SKM-1 (cell line): ENCODE results near the gene ANKRD11.
"Not testable (repeated sequence)": the region's sequence is repeated elsewhere in the genome, so short reads cannot be mapped to it uniquely, and the experiment has no call there.

Experiments used
- DNase-seq: peaks from one replicate; lab custom pipeline; 2025; ENCODE audit not compliant: unreplicated experiment; lab: John Stamatoyannopoulos, UW

Gene ANKRD11

DNA sequence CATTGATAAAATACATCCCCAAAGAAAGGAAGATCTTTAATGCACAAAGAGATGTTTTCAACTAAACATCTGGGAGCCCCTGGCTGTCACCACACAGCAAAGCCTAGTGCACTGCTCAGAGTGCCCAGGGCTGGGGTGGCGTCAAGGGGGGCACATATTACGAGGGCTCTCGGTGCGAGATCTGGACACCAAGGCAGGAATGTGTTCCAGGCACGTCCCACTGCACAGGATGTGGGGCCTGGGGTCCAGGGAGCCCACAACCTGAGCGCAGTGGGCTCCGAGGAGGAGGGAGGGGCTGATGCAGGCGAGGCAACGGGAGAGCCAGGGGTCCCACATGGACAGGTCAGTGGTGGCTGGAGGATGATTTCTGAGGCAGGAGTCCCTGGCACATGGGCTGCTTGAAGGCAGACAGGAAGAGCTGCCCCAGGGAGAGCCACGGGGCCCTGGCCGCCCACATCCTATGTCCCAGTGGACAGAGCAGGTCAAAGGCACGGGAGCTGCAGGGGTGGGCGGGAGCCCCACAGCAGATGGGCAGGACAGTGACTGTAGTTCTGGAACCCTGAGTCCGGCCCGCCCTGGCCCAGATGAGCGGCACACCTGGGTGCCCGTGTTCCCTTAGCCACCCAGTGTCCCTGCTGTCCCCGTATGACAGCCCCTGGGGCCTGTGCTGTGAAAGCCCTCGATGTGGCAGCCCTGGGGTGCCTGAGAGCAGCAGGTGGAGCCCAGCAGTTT, 216.5 kb downstream of the ANKRD11 start:
- no peak for DNase-seq

- no peak for DNase-seq
Observed at GRCh38 chr16:89272631-89273030, 217.7 kb downstream of the ANKRD11 start.

DNA sequence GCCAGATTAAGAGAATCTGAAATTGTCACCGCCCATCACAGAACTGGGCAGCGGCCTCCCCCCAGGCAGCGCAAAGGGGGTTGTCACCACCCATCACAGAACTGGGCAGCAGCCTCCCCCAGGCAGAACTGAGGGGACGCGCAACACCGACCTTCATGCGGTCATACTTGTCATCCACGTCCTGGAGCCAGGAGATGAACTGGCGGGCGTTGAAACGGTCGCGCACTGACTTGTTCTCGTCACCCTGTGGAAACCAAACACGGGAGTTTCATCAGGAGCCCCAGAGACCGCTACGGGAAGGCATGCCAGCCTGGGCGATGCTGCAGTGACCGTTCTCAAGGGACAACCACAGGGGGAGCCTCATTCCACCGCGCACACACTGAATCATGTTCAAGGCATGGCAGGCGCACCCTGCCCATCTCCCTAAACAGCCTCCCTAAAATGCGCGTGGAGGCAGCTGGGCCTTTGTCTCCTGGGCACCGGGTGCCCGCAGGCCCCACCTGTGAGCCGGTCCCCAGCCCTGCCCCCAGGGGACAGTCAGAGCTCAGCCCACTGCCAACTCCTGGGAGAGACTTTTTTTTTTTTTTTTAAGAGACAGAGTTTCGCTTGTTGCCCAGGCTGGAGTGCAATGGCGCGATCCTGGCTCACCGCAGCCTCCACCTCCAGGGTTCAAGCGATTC, 219.6 kb downstream of the ANKRD11 start:
- DNase-seq = no peak

DNA sequence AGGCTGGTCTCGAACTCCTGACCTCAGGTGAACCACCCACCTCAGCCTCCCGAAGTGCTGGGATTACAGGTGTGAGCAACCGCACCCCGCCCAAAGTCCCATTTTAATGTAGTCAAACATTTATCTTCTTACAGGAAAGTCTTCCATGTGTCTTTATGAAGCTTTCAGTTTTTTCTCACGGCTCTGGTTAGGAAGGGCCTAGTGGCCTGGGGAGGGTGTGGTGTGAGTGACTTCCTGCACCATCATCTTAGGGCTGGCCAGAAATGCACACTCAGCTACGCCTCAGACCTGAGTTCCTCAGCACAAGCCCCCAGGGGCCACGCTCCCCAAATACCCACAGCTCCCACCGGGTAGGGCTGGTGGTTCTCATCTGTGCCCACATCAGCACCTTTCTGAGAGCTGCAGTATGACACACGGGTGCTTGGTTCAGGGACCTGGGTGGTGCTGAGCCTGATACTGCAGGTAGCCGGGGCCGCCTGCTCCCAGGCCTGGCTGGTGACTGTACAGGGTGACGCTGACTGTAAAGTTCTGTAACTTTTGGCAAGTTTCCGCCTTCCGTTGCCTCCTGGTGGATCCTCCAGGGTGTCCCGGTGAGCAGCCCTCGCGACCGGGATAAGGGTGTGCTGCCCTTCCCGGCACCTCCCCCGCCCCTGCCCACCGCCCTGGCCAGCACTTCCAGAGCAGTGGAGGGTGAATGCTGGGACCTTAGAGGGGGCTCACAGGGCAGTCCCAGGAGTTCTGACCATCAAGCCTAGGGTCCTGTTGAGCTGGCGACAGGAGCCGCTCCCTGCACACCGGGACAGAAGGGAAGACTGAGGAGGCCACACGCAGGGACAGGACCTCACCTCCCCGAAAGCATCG, 220.3 kb downstream of the ANKRD11 start:
- DNase-seq = no peak

DNA sequence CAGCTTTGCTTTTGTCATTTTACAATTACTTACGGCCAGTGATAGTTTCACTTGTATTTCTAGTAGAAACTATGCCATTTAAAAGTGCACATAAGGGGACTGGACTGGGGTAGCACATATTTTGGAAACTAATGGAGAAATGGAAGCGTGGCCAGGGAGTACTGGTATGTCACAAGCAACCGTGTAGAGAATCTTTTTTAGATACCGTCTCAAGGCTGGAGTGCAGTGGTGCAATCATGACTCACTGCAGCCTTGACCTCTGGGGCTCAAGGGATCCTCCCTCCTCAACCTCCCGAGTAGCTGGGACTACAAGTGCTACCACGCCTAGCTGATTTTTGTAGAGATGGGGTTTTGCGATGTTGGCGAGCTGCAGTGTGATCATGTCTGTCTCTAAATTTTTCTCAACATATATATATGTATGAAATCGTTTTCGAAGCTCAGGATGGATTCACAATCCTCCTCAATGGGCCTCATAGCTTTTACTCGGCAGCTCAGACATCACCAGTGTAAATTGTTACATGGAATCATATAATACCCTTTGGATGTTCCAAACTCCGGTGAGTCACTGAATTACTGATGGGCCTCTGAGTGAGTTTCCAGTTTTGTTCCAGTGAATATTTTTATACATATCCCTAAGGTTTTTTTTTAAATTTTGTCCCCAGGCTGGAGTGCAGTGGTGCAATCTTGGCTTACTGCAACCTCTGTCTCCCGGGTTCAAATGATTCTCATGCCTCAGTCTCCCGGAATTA, 221.2 kb downstream of the ANKRD11 start:
- no peak for DNase-seq

GRCh38 chr16:89268585-89268984, 221.8 kb downstream of the ANKRD11 start:
- no peak for DNase-seq

- DNase-seq = not testable (repeated sequence)
Observed at GRCh38 chr16:89267746-89268145, 222.6 kb downstream of the ANKRD11 start.

GRCh38 chr16:89266521-89267134, 223.7 kb downstream of the ANKRD11 start:
- DNase-seq = no peak

GRCh38 chr16:89265647-89266046, 224.7 kb downstream of the ANKRD11 start:
- DNase-seq = no peak

DNA sequence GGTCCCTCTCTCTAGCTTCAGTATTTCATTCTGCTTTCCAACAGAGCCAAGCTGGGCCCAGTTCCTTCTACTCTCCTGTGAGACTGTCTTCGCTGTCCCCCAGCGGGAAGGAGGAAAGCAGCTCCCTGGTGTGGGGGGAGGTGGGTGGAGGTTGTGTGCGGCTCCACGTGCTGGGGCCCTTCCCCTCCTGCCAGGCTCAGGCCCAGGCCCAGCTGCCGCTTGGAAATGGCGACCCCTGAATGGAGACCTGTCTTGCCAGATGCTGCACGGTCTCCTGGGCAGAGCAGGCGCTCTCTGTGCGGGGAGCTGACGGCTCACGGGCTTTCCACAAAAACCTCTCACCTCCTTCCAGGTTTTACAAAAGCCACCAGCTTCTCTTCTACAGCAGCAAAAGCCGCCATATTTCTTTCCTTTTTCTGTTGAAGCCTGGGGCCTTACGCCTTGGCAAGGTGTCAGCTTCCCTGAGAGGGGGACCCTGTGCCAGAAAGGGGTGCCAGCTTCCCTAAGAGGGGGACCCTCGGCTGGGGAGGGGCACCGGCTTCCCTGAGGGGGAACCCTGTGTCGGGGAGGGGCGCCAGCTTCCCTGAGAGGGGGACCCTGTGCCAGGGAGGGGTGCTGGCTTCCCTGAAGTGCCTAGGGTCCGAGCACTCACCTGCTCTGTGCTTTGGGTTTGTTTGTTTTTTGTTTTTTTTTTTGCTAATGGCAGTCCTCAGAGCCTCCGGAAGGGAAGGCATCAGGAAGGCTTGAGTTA, 225.4 kb downstream of the ANKRD11 start:
- DNase-seq = no peak

DNA sequence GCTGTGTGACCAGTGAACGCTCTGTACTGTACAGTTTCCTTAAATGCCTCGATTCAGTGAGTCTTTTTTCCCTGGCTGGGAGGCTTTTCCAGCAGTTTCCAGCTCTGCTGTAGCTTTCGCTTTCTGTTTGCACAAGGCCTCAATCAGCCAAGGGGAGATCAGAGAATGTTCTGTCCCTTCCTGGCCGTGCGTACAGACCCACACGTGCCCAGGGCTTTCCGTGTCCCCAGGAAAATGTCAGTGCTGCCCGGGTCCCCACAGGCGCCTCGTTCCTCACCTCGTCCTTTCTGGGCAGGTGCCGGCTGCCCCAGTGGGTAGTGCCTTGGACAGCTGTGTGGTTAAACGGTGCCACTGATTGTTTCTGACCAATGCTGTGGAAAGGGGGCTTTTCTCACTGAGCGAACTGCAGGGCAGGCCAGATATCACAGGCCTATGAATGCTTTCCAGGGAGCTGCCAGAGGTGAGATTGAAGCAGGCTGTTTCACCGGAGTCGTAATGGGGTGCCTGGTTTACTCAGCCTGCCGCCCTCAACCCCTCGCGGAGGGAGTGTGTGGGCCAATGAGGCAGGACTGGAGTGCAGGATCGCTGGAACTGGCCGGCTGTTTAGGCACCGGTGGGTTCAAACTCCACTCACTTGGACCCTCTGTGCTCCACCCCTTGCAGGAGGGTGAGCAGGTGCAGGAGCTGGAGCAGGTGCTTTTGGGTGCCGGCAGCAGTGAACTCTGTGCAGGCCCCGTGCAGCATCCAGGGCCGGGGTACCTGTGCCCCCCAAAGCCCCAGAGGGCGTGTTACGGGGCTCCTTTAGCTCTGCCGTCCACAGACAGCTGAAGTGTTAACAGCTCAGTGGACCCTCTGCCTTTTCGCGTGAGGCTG, 228.4 kb downstream of the ANKRD11 start:
- no peak for DNase-seq

- DNase-seq = not testable (repeated sequence)
Observed at GRCh38 chr16:89259901-89260300, 230.5 kb downstream of the ANKRD11 start.

DNA sequence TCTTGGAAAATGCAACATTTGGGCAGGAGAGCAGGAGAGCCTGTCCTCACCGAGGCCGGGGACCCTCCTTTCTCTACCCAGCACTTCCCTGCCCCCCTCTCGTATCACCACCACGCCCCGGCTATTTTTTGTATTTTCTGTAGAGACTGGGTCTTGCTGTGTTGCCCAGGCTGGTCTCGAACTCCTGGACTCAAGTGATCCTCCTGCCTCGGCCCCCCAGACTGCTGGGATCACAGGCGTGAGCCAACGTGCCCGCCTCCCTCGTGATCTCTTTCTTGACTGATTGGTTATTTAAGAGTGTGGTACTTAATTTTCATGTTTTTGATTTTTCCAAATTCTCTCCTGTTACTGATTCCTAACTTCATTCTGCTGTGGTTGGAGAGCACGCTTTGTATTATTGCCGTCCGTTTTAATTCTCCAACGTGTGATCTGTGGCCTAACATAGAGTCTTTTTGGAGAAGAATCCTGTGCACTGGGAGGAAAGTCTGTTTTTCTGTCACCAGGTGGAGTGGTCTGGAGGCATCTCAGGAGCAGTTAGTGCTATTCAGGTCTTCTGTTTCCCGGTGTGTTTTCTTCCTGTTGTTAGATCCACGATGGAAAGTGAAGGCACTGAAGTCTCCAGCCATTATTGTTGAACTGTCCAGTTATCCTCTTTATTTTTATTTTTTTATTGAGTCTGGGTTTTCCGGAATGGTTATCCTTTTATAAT, 232.4 kb downstream of the ANKRD11 start:
- DNase-seq = no peak

DNA sequence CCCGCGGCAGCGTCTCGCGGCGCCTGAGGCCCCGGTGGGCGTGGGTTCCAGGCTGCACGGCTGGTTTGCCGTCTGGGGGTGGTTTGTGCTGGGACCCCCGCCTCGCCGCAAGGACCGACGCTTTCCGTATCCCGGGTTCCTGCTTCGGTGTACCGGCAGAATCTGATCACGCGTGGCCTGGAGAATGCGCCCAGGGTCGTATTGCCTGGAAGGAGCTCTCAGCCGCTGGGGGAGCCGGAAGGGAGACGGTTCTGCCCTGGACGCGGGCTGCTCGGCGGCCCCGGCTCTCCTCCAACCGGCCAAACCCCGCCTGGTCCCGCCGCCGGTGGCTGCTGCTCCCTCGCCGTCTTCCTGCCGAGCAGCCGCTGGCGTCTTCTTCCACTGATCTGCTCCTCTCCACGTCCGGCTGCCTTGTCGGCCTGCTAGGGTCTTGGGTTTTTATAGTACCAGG, 233.1 kb downstream of the ANKRD11 start:
- no peak for DNase-seq

GRCh38 chr16:89256651-89257254, 233.6 kb downstream of the ANKRD11 start:
- no peak for DNase-seq

- DNase-seq = no peak
Observed at GRCh38 chr16:89253548-89254287, 236.6 kb downstream of the ANKRD11 start.
